Activated CD4-positive, alpha-beta T cell treated with anti-CD3 and anti-CD28 coated beads for 4 hours (primary cell): Measurements from ENCODE around the gene LUZP4.
A peak's percentile ranks its signal among the peaks of the same experiment; 100 is the strongest.
"Not testable (repeated sequence)": the region's sequence is repeated elsewhere in the genome, so short reads cannot be mapped to it uniquely, and the experiment has no call there.

ENCODE experiments used
- DNase-seq, 2 donors: peaks; one replicate each; pipeline ENCODE4 v3.0.0-alpha.2; 2020

Gene LUZP4, protein sequence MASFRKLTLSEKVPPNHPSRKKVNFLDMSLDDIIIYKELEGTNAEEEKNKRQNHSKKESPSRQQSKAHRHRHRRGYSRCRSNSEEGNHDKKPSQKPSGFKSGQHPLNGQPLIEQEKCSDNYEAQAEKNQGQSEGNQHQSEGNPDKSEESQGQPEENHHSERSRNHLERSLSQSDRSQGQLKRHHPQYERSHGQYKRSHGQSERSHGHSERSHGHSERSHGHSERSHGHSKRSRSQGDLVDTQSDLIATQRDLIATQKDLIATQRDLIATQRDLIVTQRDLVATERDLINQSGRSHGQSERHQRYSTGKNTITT

DNA sequence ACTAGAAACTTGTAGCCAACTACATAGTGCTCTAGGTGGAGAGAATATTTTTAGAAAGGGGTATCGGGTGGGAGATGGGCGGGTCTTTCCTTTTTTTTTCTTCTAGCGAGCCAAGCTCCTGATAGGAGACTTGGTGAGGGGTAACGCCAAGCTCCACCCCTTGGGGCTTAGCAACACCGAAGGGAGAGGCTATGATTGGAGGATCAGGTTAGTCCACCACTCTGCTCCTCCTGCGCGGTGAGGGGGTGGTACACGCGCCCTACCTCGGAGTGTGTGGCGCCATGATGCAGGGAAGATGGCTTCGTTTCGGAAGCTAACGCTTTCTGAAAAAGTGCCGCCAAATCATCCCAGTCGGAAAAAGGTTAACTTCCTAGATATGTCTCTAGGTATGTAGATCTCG, at the start of gene LUZP4:
Gene LUZP4, plus strand, starts transcription at position 251 of the 400 bp plus-strand sequence. Its CDS starts 45 bp downstream, at position 296.
- DNase-seq = no peak

DNA sequence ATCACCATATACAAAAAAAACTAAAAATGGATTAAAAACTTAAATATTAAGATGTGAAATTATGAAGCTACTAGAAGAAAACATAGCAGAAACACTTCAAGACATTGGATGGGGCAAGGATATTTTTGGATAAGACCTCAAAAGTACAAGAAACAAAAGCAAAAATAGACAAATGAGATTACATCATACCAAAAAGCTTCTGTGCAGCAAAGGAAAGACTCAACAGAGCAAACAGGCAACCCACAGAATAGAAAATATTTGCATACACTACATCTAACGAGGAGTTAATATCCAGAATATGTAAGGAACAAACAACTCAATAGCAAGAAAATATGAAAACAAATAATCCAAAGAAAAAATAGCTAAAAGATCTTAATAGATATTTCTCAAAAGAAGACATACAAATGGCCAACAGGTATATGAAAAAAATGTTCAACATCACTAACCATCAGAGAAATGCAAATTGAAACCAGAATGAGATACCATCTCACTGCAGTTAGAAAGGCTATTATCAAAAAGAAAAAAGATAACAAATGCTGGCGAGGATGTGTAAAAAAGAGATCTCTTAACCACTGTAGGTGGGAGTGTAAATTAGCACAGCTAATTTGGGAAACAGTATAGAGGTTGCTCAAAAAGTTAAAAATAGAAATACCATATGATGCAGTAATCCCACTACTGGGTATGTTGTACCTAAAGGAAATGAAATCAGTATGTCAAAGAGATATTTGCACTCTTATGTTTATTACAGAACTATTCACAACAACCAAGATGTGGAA, 37.9 kb upstream of the LUZP4 start:
- DNase-seq = no peak

DNA sequence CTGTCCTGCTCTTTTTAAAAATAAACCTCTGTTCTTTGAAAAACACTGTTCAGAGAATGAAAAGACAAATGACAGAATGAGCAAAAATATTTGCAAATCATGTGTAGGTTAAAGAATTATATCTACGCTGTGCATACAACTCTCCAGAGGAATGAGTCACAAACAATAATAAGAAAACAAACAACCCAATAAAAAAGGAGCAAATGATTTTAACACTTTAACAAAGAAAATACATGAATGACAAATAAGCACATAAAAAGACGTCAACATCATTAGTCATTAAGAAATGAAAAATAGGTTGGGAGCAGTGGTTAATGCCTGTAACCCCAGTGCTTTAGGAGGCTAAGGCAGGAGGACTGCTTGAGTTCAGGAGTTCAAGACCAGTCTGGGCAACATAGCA, 34.5 kb upstream of the LUZP4 start:
- no peak for DNase-seq

DNA sequence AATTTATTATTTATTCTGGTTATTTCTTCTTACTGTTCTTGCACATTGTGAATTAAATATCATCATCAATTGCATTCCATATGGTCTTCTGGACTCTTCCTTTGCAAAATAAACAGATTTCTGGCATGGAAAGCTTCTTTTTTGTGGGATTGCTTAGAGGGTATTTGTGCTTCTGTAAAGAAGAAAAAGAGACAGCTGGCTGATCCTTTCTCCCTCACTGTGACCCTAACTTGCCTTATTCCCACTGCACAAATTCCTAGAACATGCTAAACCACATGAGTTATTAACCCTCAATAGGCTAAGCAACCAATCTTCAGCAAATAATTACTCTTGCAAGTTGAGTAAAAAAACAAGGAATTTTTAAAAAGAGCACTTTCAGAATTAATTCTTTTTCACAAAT, 31.8 kb upstream of the LUZP4 start:
- no peak for DNase-seq

DNA sequence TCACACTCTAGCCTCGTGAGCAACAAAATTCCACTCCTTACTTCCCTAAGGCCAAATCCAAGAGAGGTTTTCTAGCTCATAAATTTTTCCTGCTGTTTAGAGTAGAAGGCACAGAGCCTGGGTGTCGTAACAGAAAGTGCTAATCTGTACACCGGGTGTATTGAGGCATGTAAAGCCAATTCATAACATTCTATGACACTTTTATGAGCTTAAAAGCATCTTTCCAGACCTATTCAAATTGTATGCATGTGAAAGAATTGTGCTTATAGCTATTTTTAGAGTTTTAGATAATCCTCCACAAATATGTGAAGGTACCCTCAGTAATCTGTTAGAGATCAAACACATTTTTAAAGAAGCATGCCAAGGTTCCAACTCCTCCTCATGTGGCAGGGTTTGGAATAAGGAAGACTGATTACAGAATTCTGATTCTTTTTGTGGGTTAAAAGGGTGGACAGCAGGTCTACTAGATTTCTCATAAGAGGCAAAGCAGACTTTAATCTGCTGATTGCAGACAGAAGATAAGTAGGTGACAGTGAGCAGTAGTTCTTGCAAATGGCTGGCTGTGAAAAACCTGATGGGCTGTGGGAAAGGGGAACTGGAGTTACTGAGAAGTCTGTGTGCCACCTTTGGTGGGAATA, 30.2 kb upstream of the LUZP4 start:
- DNase-seq = no peak

DNA sequence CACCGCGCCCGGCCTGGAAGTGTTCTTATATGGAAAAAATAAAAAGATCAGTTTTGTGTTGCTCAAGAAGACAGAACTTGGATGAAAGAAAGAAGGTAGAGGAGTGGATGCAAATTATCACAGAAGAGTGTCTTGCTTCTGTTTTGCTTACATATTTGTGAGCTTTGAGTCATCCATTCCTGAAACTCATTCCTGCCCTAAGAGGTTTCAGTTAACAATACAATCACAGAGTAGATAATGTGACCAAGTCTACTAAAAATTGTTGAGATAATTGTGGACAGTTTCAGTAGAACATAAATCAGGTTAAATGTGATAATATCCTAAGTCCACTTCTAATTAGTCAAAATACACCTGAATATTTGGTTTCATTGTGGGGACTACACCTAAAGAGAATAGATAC, 29.2 kb upstream of the LUZP4 start:
- no peak for DNase-seq

DNA sequence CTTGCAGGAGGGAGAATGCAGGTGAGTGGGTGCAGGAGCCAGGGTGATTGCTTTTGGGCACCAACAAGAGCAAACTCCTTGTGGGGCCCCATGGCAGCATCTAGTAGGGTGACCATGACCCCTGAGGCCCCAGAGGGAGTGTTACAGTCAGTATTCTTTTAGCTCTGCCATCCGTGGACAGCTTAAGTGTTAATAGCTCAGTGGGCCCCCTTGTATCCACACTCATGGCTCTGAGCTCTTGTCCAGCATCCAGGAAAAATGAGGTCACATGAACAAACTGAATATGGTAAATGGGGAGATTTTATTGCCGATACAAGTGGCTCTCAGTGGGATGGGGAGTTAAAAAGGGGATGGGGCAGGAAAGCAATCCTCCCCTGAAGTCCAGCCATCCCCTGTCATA, 28.4 kb upstream of the LUZP4 start:
- no peak for DNase-seq

DNA sequence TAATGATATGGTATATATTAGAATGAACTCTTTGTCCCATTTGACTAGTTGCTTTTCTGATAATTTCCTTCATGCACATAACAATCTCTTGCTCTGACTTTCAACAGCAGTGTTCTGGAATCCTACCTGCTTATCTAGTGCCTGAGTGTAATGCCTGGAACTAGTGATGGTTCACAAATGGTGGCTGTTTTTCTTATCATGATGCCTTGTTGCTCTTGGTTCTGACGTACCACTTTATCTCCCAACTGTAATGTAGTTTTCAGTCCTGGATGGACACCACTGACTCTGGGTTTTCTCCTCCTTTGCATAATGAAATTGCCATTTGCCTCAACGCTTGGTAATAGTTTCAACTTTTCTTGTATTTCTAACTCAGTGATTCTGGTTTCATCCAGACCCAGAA, 25.5 kb upstream of the LUZP4 start:
- no peak for DNase-seq

DNA sequence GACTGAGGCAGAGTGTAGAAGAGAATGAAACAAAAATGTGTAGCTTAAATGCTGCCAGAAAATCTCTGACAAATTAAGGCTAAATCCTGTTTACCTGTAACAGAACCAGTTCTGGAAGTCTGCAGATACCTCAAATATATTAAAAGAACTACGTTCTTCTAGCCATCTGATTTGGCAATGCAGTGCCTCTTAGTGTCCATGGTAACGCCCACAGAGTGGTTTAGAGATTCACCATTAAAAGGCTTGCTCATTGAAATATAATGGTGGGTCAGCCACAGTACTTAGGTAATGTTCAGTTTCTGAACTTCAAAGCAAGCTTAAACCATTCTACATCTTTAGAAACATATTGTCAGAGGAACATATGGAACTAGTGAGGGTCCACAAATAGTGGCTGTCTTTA, 23.2 kb upstream of the LUZP4 start:
- no peak for DNase-seq

DNA sequence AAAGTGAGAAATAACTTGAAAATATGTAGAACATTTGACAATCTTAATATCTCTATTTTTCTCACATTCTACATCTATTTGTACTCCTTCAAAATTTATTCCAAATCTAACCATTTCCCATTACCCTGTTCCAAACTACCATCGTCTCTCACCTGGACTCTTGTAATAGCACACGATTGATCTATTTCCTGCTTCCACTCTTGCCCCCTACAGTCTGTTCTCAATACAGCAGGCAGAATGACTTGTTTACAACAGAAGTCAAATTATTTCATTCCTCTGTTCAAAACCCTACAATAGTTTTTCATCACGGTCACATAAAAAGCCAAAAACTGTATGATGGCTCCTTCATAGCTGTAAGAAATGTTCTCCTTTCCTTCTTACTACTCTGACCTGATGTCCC, 21.1 kb upstream of the LUZP4 start:
- DNase-seq = no peak

DNA sequence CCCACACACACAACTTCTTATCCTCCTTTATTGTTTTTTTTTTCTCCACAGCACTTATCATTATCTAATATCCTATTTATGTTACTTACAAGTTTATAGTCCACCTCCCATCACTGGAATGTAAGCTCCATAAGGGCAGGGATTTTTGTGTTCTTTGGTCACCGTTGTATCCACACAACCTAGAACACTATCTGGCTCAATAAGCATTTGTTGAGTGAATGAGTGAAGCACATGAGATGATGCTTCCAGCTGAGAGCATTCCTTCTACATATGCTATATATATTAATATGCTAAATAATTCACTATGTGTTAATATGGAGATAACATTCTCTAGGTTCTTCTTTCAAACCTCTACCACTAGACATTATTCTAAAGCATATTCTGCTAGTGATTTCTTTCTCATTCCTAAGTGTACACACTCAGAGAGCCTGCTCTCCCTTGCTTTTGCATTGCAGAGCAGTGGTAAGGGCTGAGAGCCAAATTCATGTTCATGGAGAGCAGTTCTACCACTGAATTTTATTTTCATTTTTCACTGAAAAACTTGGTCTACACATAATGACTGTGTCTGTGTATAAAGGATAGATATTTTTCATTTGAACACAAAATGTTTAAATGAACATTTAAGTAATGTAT, 20.3 kb upstream of the LUZP4 start:
- no peak for DNase-seq

DNA sequence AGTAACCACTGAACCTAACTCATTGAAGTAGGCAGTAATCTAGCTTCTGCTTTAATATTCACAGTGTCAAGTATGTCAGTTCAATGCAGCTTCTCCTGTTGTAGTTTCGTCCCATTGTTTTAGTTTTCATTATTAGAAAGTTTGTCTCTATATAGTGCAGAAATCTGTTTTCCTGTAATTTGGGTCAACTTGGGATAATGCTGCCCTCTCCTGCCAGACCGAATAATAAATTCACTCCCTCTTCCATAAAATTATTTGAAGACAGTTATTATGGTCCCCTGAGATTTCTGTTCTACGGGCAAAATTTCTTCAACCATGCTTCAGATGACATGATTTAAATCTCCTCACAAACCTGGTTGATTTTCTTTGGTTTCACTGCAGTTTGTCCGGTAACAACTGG, 4.6 kb upstream of the LUZP4 start:
- no peak for DNase-seq

DNA sequence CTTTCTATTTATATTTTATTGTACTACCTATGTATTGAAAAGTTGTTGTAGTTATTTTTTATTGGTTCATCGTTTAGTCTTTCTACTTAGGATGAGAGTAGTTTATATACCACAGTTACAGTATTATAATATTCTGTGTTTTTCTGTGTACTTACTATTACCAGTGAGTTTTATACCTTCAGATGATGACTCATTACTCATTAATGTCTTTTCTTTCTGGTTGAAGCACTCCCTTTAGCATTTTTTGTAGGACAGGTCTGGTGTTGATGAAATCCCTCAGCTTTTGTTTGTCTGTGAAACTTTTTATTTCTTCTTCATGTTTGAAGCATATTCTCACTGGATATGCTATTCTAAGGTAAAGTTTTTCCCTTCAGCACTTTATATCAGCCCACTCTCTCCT, 7.7 kb downstream of the LUZP4 start:
- DNase-seq = no peak

DNA sequence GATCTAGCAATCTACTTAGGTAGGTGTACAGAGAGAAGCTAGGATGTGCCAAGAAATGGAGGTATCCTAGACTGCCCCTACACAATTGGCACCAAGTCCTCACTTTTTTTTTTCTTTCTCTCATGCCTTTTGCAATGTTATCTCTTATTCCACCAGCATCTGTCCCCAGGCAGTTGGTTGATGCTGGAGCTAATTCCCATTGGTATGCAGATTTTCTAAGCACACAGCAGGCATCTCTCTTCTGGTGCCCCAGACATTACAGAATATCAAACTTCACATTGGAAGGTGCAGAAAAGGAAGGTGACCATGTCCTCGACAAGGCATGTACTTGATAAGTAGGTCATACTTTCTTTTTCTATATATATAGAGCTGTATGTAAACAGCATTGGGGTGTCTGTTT, 21.6 kb downstream of the LUZP4 start:
- no peak for DNase-seq

DNA sequence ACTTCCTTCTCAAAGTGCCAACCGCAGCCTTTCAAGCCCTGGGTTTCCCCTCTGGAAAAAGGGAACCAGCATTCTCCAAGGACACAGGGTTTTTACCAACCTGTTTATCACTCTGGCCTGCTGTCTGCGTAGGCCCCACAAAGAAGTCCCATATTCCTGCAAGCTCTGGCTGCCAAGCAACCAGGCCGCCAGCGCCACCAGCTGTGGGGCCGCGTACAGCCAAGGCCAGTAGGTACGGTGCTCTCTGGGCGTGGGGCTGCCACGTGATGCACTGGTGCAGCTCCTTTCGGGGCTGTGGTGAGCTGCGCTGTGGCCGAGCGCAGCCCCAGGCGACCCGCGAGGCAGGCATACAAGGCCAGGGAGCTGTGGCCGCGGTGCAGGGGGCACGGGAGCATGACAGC, 22.1 kb downstream of the LUZP4 start:
- no peak for DNase-seq

DNA sequence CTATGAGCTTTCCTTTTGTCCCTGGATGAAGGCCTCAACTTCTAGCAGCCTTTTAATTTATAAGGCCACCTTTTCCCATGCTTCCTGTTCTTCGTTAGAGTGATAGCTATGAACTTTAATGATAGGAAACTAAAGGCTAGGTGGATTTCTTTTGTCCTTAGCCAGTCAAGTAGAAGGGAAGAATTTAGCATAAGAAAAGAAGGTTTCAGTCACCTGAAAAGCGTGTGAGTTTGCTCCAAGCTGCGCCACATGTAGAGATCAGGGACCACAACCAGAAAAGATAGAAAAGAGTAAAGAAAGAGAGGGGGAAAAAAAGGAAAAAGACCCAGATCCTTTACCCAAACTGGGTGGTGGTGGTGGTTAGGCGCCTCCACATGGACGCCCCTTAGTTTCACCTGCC, 28.6 kb downstream of the LUZP4 start:
- no peak for DNase-seq

DNA sequence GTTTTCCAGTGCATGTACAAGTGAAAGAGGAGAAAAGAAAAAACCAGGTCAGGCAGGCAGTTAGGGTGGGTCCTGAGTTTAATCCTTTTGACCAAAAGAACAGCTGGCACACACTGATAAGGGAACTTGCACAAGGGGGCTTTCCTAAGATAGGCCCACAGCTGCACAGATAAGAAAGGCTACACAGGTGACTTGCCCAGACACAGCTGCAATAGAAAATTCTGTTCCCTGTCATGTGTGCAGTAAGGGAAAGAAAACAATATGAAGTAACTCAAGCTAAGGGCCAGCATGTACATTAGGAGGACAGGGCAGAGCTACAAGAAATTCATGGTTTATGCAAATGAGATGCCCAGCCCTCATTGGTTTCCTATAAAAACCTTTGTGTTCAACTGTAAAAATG, 32.9 kb downstream of the LUZP4 start:
- DNase-seq = no peak

DNA sequence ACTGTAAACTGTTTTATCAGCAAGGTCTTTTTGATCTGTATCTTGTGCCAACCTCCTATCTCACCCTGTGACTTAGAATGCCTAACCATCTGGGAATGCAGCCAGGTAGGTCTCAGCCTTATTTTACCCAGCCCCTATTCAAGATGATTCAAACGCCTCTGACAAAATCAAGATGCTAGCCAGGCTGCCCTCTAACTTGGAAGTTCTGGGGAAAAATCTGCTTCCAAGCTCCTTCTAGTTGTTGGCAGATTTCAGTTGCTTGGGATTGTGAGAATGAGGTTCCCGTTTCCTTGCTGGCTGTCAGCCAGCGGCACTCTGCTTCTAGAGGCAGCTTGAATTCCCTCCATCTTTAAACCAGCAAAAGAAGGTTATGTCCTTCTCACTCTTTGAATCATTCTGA, 34.7 kb downstream of the LUZP4 start:
- no peak for DNase-seq

DNA sequence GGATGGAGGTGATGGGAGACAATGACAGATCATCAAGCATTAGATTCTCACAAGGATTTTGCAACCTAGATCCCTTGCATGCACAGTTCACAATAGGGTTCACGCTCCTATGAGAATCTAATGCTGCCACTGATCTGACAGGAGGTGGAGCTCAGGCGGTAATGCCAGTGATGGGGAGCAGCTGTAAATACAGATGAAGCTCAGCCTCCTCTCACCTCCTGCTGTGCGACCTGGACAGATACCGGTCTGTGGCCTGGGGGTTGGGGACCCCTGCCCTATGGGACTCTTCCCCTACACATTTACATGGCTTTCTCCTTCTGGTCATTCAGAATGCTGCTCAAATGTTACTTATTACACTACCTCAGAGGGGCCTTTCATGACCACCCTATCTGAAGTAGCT, 39.8 kb downstream of the LUZP4 start:
- not testable (repeated sequence) for DNase-seq

DNA sequence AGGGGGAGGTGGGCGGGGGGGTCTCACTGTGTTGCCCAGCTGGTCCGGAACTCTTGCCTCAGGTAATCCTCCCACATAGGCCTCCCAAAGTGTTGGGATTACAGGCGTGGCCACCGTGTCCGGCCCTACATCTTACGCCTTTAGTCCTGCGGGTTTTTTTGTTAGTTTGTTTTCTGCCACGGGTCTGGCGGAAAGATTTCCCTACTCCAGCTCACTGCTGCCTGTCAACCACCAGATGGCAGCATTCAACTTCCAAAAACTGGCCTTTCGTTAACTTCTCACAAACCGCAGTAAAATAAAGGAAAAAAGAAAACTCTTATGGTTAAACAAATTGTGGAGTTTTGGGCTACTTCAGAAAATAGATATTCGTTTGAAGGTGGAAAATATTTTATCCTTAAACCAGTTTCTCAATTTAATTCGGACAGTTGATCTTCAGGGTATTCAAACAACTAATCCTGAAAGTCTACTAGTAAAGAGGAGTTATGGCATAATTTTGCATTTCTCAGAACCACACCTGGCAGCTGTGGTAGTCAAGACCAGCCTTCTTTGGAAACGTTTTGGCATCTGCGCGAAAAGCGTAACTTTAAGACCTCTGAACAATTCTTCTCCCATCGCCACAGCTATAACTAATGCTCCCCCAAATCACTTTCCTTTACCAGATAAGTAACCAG, 41.1 kb downstream of the LUZP4 start:
- DNase-seq = peak in 1 of 2 donors; percentile 10

DNA sequence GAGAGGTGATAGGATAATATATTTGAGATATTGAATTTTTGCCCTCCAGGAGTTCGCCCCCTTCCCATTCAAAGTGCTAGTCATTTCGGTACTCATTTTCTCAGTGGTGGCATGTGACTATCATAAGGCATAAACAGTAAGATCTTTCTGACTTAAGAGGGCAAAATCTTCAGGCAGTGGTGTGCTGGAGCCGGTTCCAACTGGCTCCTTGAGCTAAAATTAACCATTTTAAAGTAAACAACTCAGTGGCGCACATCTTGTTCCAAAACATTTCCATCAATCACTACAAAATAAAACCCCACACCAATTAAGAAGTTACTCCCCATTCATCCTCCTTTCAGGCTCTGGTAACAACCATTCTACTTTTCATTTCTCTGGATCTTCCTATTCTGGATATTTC, 43.3 kb downstream of the LUZP4 start:
- no peak for DNase-seq

DNA sequence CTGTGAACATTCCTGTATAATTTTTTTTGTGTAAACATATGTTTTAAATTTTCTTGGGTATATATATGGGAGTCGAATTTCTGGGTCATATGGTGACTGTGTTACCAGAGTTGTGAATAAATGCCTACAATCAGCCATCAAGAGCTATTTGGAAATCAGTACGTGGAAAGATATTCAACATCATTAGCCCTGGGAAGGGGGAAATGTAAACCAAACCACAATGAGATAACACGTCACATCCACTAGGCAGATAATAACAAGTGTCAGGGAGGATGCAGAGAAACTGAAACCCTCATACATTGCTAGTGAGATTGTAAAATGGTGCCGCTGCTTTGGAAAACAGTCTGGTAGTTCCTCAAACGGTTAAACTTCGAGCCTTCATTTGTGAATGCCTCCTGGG, 43.9 kb downstream of the LUZP4 start:
- DNase-seq = no peak

DNA sequence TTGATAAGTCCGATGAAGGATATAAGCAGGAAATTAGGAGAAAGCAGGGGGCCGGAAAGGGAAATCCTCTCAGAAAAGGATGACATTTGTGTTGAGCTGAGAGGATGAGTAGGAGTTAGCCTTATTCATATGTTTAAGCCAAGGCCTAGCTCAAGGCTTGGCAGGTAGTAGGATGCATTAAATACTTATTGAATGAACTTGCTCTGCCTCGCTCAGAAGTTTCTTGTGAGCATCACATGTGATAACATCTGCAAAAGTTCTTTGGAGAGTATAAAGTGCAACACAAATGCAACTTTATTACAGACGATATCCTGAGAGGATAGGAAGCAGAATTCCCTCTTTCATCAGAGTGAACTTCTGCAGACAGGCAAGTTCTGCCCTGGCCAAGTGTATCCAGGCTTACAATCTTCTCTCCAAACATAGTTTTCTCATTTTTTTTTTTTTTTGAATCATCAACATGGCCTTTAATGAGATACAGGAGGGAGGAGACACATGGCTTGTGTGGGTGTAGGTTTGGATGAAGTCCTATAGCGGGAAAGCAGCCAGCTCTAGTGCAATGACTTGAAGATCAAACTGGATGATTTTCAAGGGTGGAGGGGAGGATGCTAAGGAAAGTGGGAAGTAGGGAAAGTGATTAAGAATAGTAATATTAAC, 48.1 kb downstream of the LUZP4 start:
- DNase-seq = no peak
